Stimulated activated CD4-positive, alpha-beta T cell treated with anti-CD3 and anti-CD28 coated beads, Interleukin-15, amount 100 ng/mL, for 1 hour (primary cell): Measurements from ENCODE around the gene CC2D1A.

Experiments used
- DNase-seq, 2 donors: peaks; one replicate each; pipeline ENCODE4 v3.0.0-alpha.2; 2020; ENCODE audit warnings: low read depth in 1 of 2, low spot score in 1 of 2

CC2D1A gene

GRCh38 chr19:13977803-13978202, 71.8 kb downstream of the CC2D1A start:
- DNase-seq: no peak

GRCh38 chr19:13978351-13979243, 72.6 kb downstream of the CC2D1A start:
- no peak for DNase-seq

GRCh38 chr19:13979244-13979615, 73.2 kb downstream of the CC2D1A start:
- DNase-seq: no peak

- DNase-seq: no peak
Measured at GRCh38 chr19:13979686-13980085, 73.7 kb downstream of the CC2D1A start.

GRCh38 chr19:13980340-13980739, 74.3 kb downstream of the CC2D1A start:
- DNase-seq: no peak
